Keratinocyte (primary cell): Measurements from ENCODE around the gene SNRPD3. TPM values are rescaled to one million over a fixed set of nuclear protein-coding genes. Genes with fewer than 3 reads are reported as not detected.

Experiments
- DNase-seq: peaks from one replicate; pipeline ENCODE4 v3.0.0-alpha.2; 2011; ENCODE audit warnings: low read depth, missing footprints, low spot score
- FAIRE-seq: peaks from 2 replicates; lab custom pipeline; 2011; peaks lifted over from hg19 to GRCh38; lab: Jason Lieb, UNC
- H2AFZ ChIP-seq: 2 replicates; pipeline ENCODE4 v1.6.0; 2012; ENCODE audit warnings: low read length, control low read depth, inconsistent platforms; ENCODE audit not compliant: control insufficient read depth
- H3K27ac ChIP-seq: 2 replicates; pipeline ENCODE4 v1.5.1; 2011; ENCODE audit warnings: low read length; ENCODE audit not compliant: control insufficient read depth, insufficient read depth
- H3K27me3 ChIP-seq: 3 replicates; pipeline ENCODE4 v1.6.0; 2011; ENCODE audit warnings: low read length; ENCODE audit not compliant: control insufficient read depth, insufficient read depth; ENCODE audit errors: extremely low read depth
- H3K36me3 ChIP-seq, 2 experiments: 2 replicates in 1 of 2; 3 replicates in 1 of 2; pipeline ENCODE4 v1.5.1; 2011; ENCODE audit warnings: low read length in 2 of 2, mild to moderate bottlenecking in 1 of 2; ENCODE audit not compliant: control insufficient read depth in 2 of 2, insufficient read depth in 2 of 2; ENCODE audit errors: extremely low read depth in 1 of 2
- H3K4me1 ChIP-seq: 3 replicates; pipeline ENCODE4 v1.5.1; 2011; ENCODE audit warnings: low read length; ENCODE audit not compliant: control insufficient read depth, insufficient read depth; ENCODE audit errors: extremely low read depth
- H3K4me2 ChIP-seq: 3 replicates; pipeline ENCODE4 v1.6.0; 2011; ENCODE audit warnings: low read depth, low read length; ENCODE audit not compliant: control insufficient read depth, insufficient read depth; ENCODE audit errors: extremely low read depth
- H3K4me3 ChIP-seq, 3 experiments: fragments of 200-600 bp in 1 of 3; sonication (generic) in 1 of 3; 2 replicates in 2 of 3; 3 replicates in 1 of 3; pipeline ENCODE4 v1.5.1; 2011 to 2016; ENCODE audit warnings: low read length in 3 of 3, mild to moderate bottlenecking in 3 of 3, control low read depth in 2 of 3, inconsistent platforms in 1 of 3, low read depth in 1 of 3, mixed read lengths in 1 of 3, mixed run types in 1 of 3, moderate library complexity in 1 of 3; ENCODE audit not compliant: control insufficient read depth in 2 of 3, insufficient read depth in 2 of 3; ENCODE audit errors: extremely low read depth in 1 of 3
- H3K79me2 ChIP-seq: 2 replicates; pipeline ENCODE4 v1.6.0; 2012; ENCODE audit warnings: low read length; ENCODE audit not compliant: control insufficient read depth, insufficient read depth
- H3K9ac ChIP-seq: 3 replicates; pipeline ENCODE4 v1.6.0; 2011; ENCODE audit warnings: low read length; ENCODE audit not compliant: control insufficient read depth, insufficient read depth; ENCODE audit errors: extremely low read depth
- H3K9me1 ChIP-seq: 3 replicates; pipeline ENCODE4 v1.6.0; 2011; ENCODE audit warnings: low read length; ENCODE audit not compliant: control insufficient read depth, insufficient read depth; ENCODE audit errors: extremely low read depth
- H3K9me3 ChIP-seq: 2 replicates; pipeline ENCODE4 v1.5.1; 2012; ENCODE audit warnings: low read depth, low read length; ENCODE audit not compliant: control insufficient read depth
- H4K20me1 ChIP-seq: 3 replicates; pipeline ENCODE4 v1.6.0; 2011; ENCODE audit warnings: low read length; ENCODE audit not compliant: control insufficient read depth, insufficient read depth; ENCODE audit errors: extremely low read depth
- CTCF ChIP-seq, 3 experiments: IDR thresholded peaks in 1 of 3; conservative IDR thresholded peaks in 1 of 3; optimal IDR thresholded peaks in 1 of 3; 2 replicates in 2 of 3; 3 replicates in 1 of 3; pipeline versions ENCODE3 to v1.5.1; 2011; ENCODE audit warnings: low read length in 3 of 3, mild to moderate bottlenecking in 3 of 3, moderate library complexity in 2 of 3, control low read depth in 1 of 3, inconsistent platforms in 1 of 3; ENCODE audit not compliant: insufficient read depth in 2 of 3; ENCODE audit errors: extremely low read depth in 1 of 3
- EZH2 ChIP-seq: IDR thresholded peaks from one replicate; pipeline ENCODE4 v1.6.1; 2012; ENCODE audit warnings: inconsistent platforms, mild to moderate bottlenecking, low read length, moderate library complexity
- dilution Hi-C: fragments of 300-500 bp; cut with MboI; formaldehyde crosslinking; loops from one replicate; pipeline ENCODE4 v1.7.0; 2020; ENCODE audit warnings: low sequenced_read_pairs; ENCODE audit not compliant: extremely low pct_ligation_motif_present
- polyA plus RNA-seq, 5 experiments: library from polyadenylated mRNA; depleted of rRNA in 3 of 5; stranded (reverse) in 3 of 5; stranded (forward) in 1 of 5; unstranded in 1 of 5; fragments of >200 nt; gene quantifications; 1 replicate in 1 of 5; 2 replicates in 3 of 5; 3 replicates in 1 of 5; pipeline versions ENCODE4 v1.2.1 to v1.2.3, GENCODE V29; 2011 to 2012; ENCODE audit warnings: missing spikeins in 2 of 5, low read depth in 1 of 5, low replicate concordance in 1 of 5

The SNRPD3 gene
- polyA plus RNA-seq, 1 donor (not counting 4 experiments of a cell fraction or from before 2014, with no cell fraction given): 135 TPM

GRCh38 chr22:24566899-24567511 is 11.2 kb downstream of the SNRPD3 start:
- FAIRE-seq (no peak), DNase-seq (no peak)
- dilution Hi-C loops: no loop called here
- H3K4me1 ChIP-seq: no peaks in the 10 kb centered on the region
- no peak for TF ChIP-seq CTCF (optimal IDR thresholded peaks at IDR 0.05 in 1 of 3, IDR thresholded peaks at IDR 0.05 in 1 of 3, conservative IDR thresholded peaks at IDR 0.05 in 1 of 3; ENCODE audit: extremely low read depth in 1 of 3, insufficient read depth in 2 of 3, low read length in 3 of 3)
- no peak for TF ChIP-seq EZH2
- peaks cover 70% of the 10 kb centered on the region for H3K79me2 ChIP-seq
- peaks cover 14% of the 10 kb centered on the region for H4K20me1 ChIP-seq
- no peak overlapping the region for H3K4me3 ChIP-seq
- H3K27ac ChIP-seq: no peak overlapping the region
- no peak overlapping the region for H3K4me2 ChIP-seq
- H3K36me3 ChIP-seq: peaks cover 25 to 29% of the 10 kb centered on the region in 2 experiments
- no peaks in the 10 kb centered on the region for H3K27me3 ChIP-seq
- H2AFZ ChIP-seq: no peak overlapping the region
- H3K9me3 ChIP-seq: no peaks in the 10 kb centered on the region
- H3K9me1 ChIP-seq: no peaks in the 10 kb centered on the region
- no peak overlapping the region for H3K9ac ChIP-seq

GRCh38 chr22:24567668-24568067 is 11.9 kb downstream of the SNRPD3 start:
- Histone ChIP-seq H3K9me1 (no peaks in the 10 kb centered on the region), H3K9ac (no peak overlapping the region), H3K36me3 (peaks cover 24 to 36% of the 10 kb centered on the region in 2 experiments), H3K27me3 (no peaks in the 10 kb centered on the region), H3K27ac (no peak overlapping the region), H2AFZ (no peak overlapping the region), H4K20me1 (peaks cover 14% of the 10 kb centered on the region), H3K79me2 (peaks cover 65% of the 10 kb centered on the region), H3K4me2 (no peak overlapping the region), H3K4me1 (no peaks in the 10 kb centered on the region), H3K4me3 (no peak overlapping the region), H3K9me3 (no peaks in the 10 kb centered on the region)
- DNase-seq: no peak
- FAIRE-seq: no peak
- TF ChIP-seq CTCF (optimal IDR thresholded peaks at IDR 0.05 in 1 of 3, IDR thresholded peaks at IDR 0.05 in 1 of 3, conservative IDR thresholded peaks at IDR 0.05 in 1 of 3; ENCODE audit: extremely low read depth in 1 of 3, insufficient read depth in 2 of 3, low read length in 3 of 3) (no peak), EZH2 (no peak)
- dilution Hi-C loops: no loop called here
